Measurements from ENCODE around the gene SLC35A2.

DNA sequence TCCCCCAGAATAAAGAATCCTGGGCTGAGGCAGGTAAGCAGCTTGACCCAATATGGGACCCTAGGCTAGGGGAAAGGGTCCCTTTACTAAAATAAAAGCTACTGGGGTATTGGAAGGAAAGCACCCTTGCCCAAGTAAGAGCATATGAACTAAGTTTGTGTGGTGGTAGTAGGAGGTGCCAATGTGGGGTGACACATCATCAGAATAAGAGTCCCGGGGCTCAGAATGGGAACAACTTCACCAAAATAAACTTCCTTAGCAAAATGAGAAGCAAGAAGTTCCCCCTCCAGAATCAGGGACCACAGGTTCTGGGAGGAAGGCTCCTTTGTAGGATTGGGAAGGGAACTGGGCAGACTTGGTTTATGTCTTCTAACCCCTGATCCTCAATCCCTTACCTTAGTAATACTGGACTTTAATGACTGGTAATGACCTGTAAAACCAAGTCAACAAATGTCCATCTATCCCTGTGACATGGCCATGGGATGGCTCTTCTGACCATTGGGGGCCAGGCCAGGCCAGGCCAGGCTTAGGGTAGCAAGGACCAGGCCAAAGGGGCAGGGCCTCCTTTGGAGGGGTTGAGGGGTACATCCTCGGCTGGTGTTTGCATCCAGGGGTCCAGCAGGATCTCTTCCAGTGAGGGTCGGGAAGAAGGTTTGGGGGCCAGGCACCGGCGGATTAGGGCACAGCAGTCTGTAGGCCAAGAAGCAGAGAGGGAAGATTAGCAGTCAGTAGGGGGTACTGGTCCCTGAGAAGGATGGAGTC is 2.3 kb upstream of the SLC35A2 start:
- TF ChIP-seq, protein P1, sequence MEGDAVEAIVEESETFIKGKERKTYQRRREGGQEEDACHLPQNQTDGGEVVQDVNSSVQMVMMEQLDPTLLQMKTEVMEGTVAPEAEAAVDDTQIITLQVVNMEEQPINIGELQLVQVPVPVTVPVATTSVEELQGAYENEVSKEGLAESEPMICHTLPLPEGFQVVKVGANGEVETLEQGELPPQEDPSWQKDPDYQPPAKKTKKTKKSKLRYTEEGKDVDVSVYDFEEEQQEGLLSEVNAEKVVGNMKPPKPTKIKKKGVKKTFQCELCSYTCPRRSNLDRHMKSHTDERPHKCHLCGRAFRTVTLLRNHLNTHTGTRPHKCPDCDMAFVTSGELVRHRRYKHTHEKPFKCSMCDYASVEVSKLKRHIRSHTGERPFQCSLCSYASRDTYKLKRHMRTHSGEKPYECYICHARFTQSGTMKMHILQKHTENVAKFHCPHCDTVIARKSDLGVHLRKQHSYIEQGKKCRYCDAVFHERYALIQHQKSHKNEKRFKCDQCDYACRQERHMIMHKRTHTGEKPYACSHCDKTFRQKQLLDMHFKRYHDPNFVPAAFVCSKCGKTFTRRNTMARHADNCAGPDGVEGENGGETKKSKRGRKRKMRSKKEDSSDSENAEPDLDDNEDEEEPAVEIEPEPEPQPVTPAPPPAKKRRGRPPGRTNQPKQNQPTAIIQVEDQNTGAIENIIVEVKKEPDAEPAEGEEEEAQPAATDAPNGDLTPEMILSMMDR (conservative IDR thresholded peaks at IDR 0.05 in 1 of 2, IDR thresholded peaks at IDR 0.05 in 1 of 2; ENCODE audit: extremely low read depth in 1 of 2, insufficient read depth in 1 of 2, low read depth in 1 of 2, low read length in 2 of 2) = no peak
- TF ChIP-seq EZH2 (IDR thresholded peaks at IDR 0.05; ENCODE audit: borderline replicate concordance, low read length) = no peak

Measured in mammary epithelial cell (primary cell).